ENCODE data around the gene TBK1.

Gene TBK1

DNA sequence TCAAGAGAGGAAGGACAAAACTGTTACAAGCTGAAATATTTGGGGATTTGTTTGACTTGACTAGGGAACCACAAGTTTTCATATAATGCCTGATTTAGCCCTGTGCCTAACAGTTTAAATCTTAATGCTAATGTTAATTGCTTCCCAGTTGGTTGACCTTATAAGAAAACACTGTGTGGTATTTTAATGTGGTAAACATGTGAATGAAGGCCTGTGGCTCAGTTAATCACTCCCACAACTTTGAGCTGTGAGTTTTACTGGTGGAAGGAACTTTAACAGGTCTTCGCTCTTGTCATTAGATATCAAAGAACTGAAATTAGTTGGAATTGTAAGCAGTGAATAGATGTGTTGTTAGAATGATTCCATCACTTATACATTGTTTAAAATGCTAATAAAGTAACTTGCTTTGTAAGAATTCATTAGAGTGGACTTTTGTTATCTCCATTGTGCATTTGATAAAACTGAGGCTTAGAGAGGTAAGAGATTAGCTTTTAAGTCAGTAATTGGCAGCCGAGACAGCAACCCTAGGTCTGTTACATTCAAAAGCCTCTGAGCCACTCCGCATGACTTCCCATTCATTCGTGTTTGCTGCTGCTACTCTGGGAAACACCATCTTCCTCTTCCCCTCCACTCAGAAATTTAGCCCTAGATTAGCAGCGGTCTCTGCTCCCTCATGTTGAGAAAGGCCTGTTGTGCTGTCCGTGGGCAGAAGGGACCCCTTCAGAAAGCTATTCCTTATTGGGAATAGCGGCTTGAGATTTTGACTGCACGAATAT is 1.0 kb upstream of the TBK1 start:
- TF ChIP-seq CTCF (IDR thresholded peaks at IDR 0.05; ENCODE audit: low read depth, low read length), result no peak
- H3K4me3 ChIP-seq (ENCODE audit: low read depth, low read length), result peak overlapping the region; percentile 80
- in situ Hi-C loops (cut with HindIII; ENCODE audit: low sequenced_read_pairs), result no loop called here
- DNase-seq (ENCODE audit: low read depth, low spot score), result peak; percentile 22

GRCh38 chr12:64452559-64453329 is 824 bp downstream of the TBK1 start:
- peak overlapping the region; percentile 80 for H3K4me3 ChIP-seq (ENCODE audit: low read depth, low read length)
- in situ Hi-C loops (cut with HindIII; ENCODE audit: low sequenced_read_pairs), result no loop called here
- TF ChIP-seq CTCF (IDR thresholded peaks at IDR 0.05; ENCODE audit: low read depth, low read length), result no peak
- peak; percentile 79 for DNase-seq (ENCODE audit: low read depth, low spot score)

DNA sequence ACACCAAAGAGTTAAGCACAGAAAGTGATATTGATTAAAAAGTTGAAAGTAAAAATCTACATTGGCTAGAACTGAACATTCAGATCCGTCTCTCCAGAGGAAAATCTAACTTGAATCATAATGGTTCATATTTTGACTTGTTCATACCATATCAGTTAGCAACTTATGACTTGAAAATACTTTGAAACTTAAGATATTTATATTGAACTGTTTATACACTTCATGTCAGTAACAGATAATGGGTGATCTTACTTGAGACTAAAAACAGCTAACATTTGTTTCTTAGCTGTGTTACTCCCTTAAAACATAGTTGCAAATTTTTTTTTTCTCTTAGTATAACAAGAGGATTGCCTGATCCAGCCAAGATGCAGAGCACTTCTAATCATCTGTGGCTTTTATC is 3.6 kb downstream of the TBK1 start:
- in situ Hi-C loops (cut with HindIII; ENCODE audit: low sequenced_read_pairs), result no loop called here
- H3K4me3 ChIP-seq (ENCODE audit: low read depth, low read length), result no peak overlapping the region
- no peak for TF ChIP-seq CTCF (IDR thresholded peaks at IDR 0.05; ENCODE audit: low read depth, low read length)
- DNase-seq (ENCODE audit: low read depth, low spot score), result no peak

- no peak for DNase-seq (ENCODE audit: low read depth, low spot score)
- TF ChIP-seq CTCF (IDR thresholded peaks at IDR 0.05; ENCODE audit: low read depth, low read length), result no peak
- H3K4me3 ChIP-seq (ENCODE audit: low read depth, low read length), result no peak overlapping the region
- in situ Hi-C loops (cut with HindIII; ENCODE audit: low sequenced_read_pairs), result no loop called here
Measured at GRCh38 chr12:64456119-64456518, 4.2 kb downstream of the TBK1 start.

- no peak for DNase-seq (ENCODE audit: low read depth, low spot score)
- in situ Hi-C loops (cut with HindIII; ENCODE audit: low sequenced_read_pairs), result no loop called here
- no peak for TF ChIP-seq CTCF (IDR thresholded peaks at IDR 0.05; ENCODE audit: low read depth, low read length)
- H3K4me3 ChIP-seq (ENCODE audit: low read depth, low read length), result no peak overlapping the region
Measured at GRCh38 chr12:64457032-64457431, 5.1 kb downstream of the TBK1 start.

- DNase-seq (ENCODE audit: low read depth, low spot score), result no peak
- no peak for TF ChIP-seq CTCF (IDR thresholded peaks at IDR 0.05; ENCODE audit: low read depth, low read length)
- in situ Hi-C loops (cut with HindIII; ENCODE audit: low sequenced_read_pairs), result no loop called here
- no peak overlapping the region for H3K4me3 ChIP-seq (ENCODE audit: low read depth, low read length)
Measured at GRCh38 chr12:64457466-64457865, 5.5 kb downstream of the TBK1 start.
